Endothelial cell of umbilical vein (primary cell): ENCODE results near the gene TANGO6.

Source experiments
- CTCF ChIP-seq, 2 donors: IDR thresholded peaks; 1 replicate in 1 of 2; 2 replicates in 1 of 2; pipeline ENCODE4 v1.5.1; 2011; ENCODE audit warnings: low read length in 2 of 2, mild to moderate bottlenecking in 2 of 2, moderate library complexity in 2 of 2, control low read depth in 1 of 2, inconsistent platforms in 1 of 2, low read depth in 1 of 2; ENCODE audit not compliant: insufficient read depth in 1 of 2; ENCODE audit errors: extremely low read depth in 1 of 2
- EZH2 ChIP-seq: IDR thresholded peaks from 2 replicates; pipeline ENCODE4 v1.6.1; 2012; ENCODE audit warnings: borderline replicate concordance, low read depth, mild to moderate bottlenecking, moderate library complexity, low read length, inconsistent platforms; ENCODE audit not compliant: severe bottlenecking
- MYC ChIP-seq: IDR thresholded peaks from one replicate; pipeline ENCODE4 v1.6.1; 2011; ENCODE audit warnings: mild to moderate bottlenecking, low read depth, low read length
- POLR2A ChIP-seq: IDR thresholded peaks from 2 replicates; pipeline ENCODE4 v1.6.1; 2012; ENCODE audit warnings: low read depth, mild to moderate bottlenecking, control low read depth, low read length

GRCh38 chr16:68834550-68834949 is 8.8 kb upstream of the TANGO6 start:
- no peak for TF ChIP-seq POLR2A
- no peak for TF ChIP-seq CTCF (IDR thresholded peaks at IDR 0.05; ENCODE audit: extremely low read depth in 1 of 2, insufficient read depth in 1 of 2, low read depth in 1 of 2, low read length in 2 of 2)
- TF ChIP-seq MYC: no peak
- no peak for TF ChIP-seq EZH2
